HepG2 (cell line): Measurements from ENCODE around the gene SF3A2. TPM values are rescaled to one million over a fixed set of nuclear protein-coding genes. Genes with fewer than 3 reads are reported as not detected.

ENCODE experiments used
- CREB1 ChIP-seq, 2 experiments: fragments of 450-650 bp in 1 of 2; IDR thresholded peaks; 2 replicates each; pipeline ENCODE4 v1.6.1; 2016 to 2017; ENCODE audit warnings: control low read depth in 1 of 2, mild to moderate bottlenecking in 1 of 2, missing compliant biosample characterization in 1 of 2, missing genetic modification characterization in 1 of 2
- DDIT3 ChIP-seq: sonication (generic); formaldehyde crosslinking; IDR thresholded peaks from 2 replicates; pipeline ENCODE4 v1.4.0; 2020; ENCODE audit warnings: mild to moderate bottlenecking, missing genetic modification reagents
- ETS1 ChIP-seq: sonication (generic); formaldehyde crosslinking; IDR thresholded peaks from 2 replicates; pipeline ENCODE4 v1.4.0; 2020; ENCODE audit warnings: missing genetic modification reagents
- EZH2 ChIP-seq: conservative IDR thresholded peaks from 2 replicates; pipeline ENCODE4 v1.6.1; 2012; ENCODE audit warnings: mild to moderate bottlenecking, low read depth, low read length, moderate library complexity
- HNRNPUL1 ChIP-seq: fragments of 200-400 bp; formaldehyde crosslinking; IDR thresholded peaks from 2 replicates; pipeline ENCODE4 v1.6.1; 2017; ENCODE audit warnings: low read depth, mild to moderate bottlenecking, low read length, moderate library complexity
- MAFG ChIP-seq: sonication (generic); formaldehyde crosslinking; IDR thresholded peaks from 2 replicates; pipeline ENCODE4 v1.5.1; 2020; ENCODE audit warnings: mild to moderate bottlenecking, missing genetic modification reagents
- MTF1 ChIP-seq: sonication (generic); formaldehyde crosslinking; IDR thresholded peaks from 2 replicates; pipeline ENCODE4 v1.5.0; 2020; ENCODE audit warnings: missing genetic modification reagents
- NFIB ChIP-seq: sonication (generic); formaldehyde crosslinking; IDR thresholded peaks from 2 replicates; pipeline ENCODE4 v1.9.0; 2021; ENCODE audit warnings: missing genetic modification reagents, mild to moderate bottlenecking, borderline replicate concordance
- NR3C1 ChIP-seq: sonication (generic); formaldehyde crosslinking; IDR thresholded peaks from 2 replicates; pipeline ENCODE4 v1.4.0; 2020; ENCODE audit warnings: missing genetic modification reagents
- PREB ChIP-seq: sonication (generic); formaldehyde crosslinking; IDR thresholded peaks from 2 replicates; pipeline ENCODE4 v1.4.0; 2020; ENCODE audit warnings: missing genetic modification reagents
- RBM39 ChIP-seq: fragments of 200-400 bp; formaldehyde crosslinking; IDR thresholded peaks from one replicate; pipeline ENCODE4 v1.6.1; 2018; ENCODE audit warnings: antibody characterized with exemption, mild to moderate bottlenecking, low read depth, low read length; ENCODE audit not compliant: poor library complexity, severe bottlenecking
- SNAPC2 ChIP-seq: sonication (generic); formaldehyde crosslinking; IDR thresholded peaks from 2 replicates; pipeline ENCODE4 v1.8.1; 2022; ENCODE audit warnings: mild to moderate bottlenecking, missing genetic modification reagents
- TERF1 ChIP-seq: sonication (generic); formaldehyde crosslinking; IDR thresholded peaks from 2 replicates; pipeline ENCODE4 v1.8.0; 2022; ENCODE audit warnings: mild to moderate bottlenecking, missing genetic modification reagents, moderate library complexity
- ZBTB1 ChIP-seq: sonication (generic); formaldehyde crosslinking; IDR thresholded peaks from 2 replicates; pipeline ENCODE4 v1.4.0; 2020; ENCODE audit warnings: missing genetic modification reagents, borderline replicate concordance
- ZBTB21 ChIP-seq: sonication (generic); formaldehyde crosslinking; IDR thresholded peaks from 2 replicates; pipeline ENCODE4 v1.4.0; 2020; ENCODE audit warnings: missing genetic modification reagents
- ZBTB37 ChIP-seq: sonication (generic); formaldehyde crosslinking; IDR thresholded peaks from 2 replicates; pipeline ENCODE4 v1.4.0; 2020; ENCODE audit warnings: mild to moderate bottlenecking, missing genetic modification reagents
- ZEB1 ChIP-seq: IDR thresholded peaks from 2 replicates; pipeline ENCODE4 v1.6.1; 2012; ENCODE audit warnings: mild to moderate bottlenecking, low read depth, inconsistent platforms; ENCODE audit not compliant: insufficient replicate concordance
- ZNF124 ChIP-seq: sonication (generic); formaldehyde crosslinking; IDR thresholded peaks from 2 replicates; pipeline ENCODE4 v1.4.0; 2020; ENCODE audit warnings: missing genetic modification reagents
- ZNF550 ChIP-seq: sonication (generic); formaldehyde crosslinking; IDR thresholded peaks from 2 replicates; pipeline ENCODE4 v1.4.0; 2020; ENCODE audit warnings: mild to moderate bottlenecking, missing genetic modification reagents, borderline replicate concordance
- ZNF678 ChIP-seq: sonication (generic); formaldehyde crosslinking; IDR thresholded peaks from 2 replicates; pipeline ENCODE4 v1.4.0; 2020; ENCODE audit warnings: mild to moderate bottlenecking, missing genetic modification reagents
- ZNF770 ChIP-seq: sonication (generic); formaldehyde crosslinking; IDR thresholded peaks from 2 replicates; pipeline ENCODE4 v1.5.0; 2020; ENCODE audit warnings: mild to moderate bottlenecking, missing genetic modification reagents
- ZSCAN20 ChIP-seq: sonication (generic); formaldehyde crosslinking; IDR thresholded peaks from 2 replicates; pipeline ENCODE4 v1.4.0; 2020; ENCODE audit warnings: missing genetic modification reagents, mild to moderate bottlenecking, borderline replicate concordance
- polyA plus RNA-seq, 8 experiments: library from polyadenylated mRNA; depleted of rRNA in 3 of 8; stranded (reverse) in 7 of 8; unstranded in 1 of 8; fragments of >200 nt; fragmentation: Illumina TruSeq in 4 of 8; extraction: Trizol in 4 of 8; gene quantifications; 2 replicates each; pipeline versions ENCODE4 v1.2.1 to v1.2.3, GENCODE V29; 2011 to 2016; ENCODE audit warnings: low read depth in 4 of 8, missing spikeins in 1 of 8, mixed read lengths in 1 of 8; ENCODE audit not compliant: insufficient read depth in 1 of 8
- total RNA-seq, 5 experiments: library from RNA; depleted of rRNA; stranded (reverse); fragments of >200 nt; fragmentation: Illumina TruSeq; extraction: Trizol; gene quantifications; 2 replicates each; pipeline ENCODE4 v1.2.3, GENCODE V29; 2016; ENCODE audit warnings: low read depth in 1 of 5

SF3A2 gene
- total and polyA plus RNA-seq, 2 of the 13 experiments (the other 11 are each of a cell fraction or from before 2014, with no cell fraction given): 8.6 to 8.8 TPM

GRCh38 chr19:2237051-2237868 lies 636 bp downstream of the SF3A2 start (continued):
- TF ChIP-seq ETS1 (CRISPR knock-in tag) (no peak), MTF1 (CRISPR knock-in tag) (no peak), CREB1 (IDR thresholded peaks at IDR 0.05) (no peak), CREB1 (CRISPR knock-in tag; IDR thresholded peaks at IDR 0.05) (no peak), ZNF550 (CRISPR knock-in tag) (no peak), ZNF678 (CRISPR knock-in tag) (no peak), NR3C1 (no peak), ZBTB1 (no peak), EZH2 (no peak), NFIB (CRISPR knock-in tag) (no peak), HNRNPUL1 (no peak), ZBTB21 (CRISPR knock-in tag) (no peak), SNAPC2 (no peak; the same call in 1 of the 2 replicates), TERF1 (CRISPR knock-in tag) (no peak), MAFG (no peak), DDIT3 (CRISPR knock-in tag) (no peak), PREB (CRISPR knock-in tag) (no peak), ZEB1 (no peak), ZNF770 (peak; percentile 97), ZNF124 (0 out of 2 replicates have a peak, but pooled peaks have one; percentile 11), ZSCAN20 (0 out of 2 replicates have a peak, but pooled peaks have one; percentile 31), RBM39 (no peak), ZBTB37 (CRISPR knock-in tag) (no peak)
